Activated T-cell treated with anti-CD3 and anti-CD28 coated beads for 24 hours (primary cell): ENCODE data around the gene KATNAL1.

Experiments
- DNase-seq: peaks from one replicate; pipeline ENCODE4 v3.0.0-alpha.2; 2020; ENCODE audit warnings: low read depth

Gene KATNAL1

GRCh38 chr13:30307194-30307970 is at the start of gene KATNAL1:
KATNAL1 (minus strand) TSS chr13:30307551; CDS start chr13:30283777, 23,774 bp downstream.
- peak; percentile 60 for DNase-seq

GRCh38 chr13:30355839-30356238 is 48.5 kb upstream of the KATNAL1 start:
- no peak for DNase-seq

- no peak for DNase-seq
These were observed 48.0 kb upstream of the KATNAL1 start for GRCh38 chr13:30355384-30355699.

- DNase-seq, result no peak
These were observed 47.4 kb upstream of the KATNAL1 start for GRCh38 chr13:30354493-30355383.

- no peak for DNase-seq
These were observed 46.3 kb upstream of the KATNAL1 start for GRCh38 chr13:30353471-30354215.

- DNase-seq, result no peak
These were observed 45.7 kb upstream of the KATNAL1 start for GRCh38 chr13:30353060-30353459.

- DNase-seq, result no peak
These were observed 44.8 kb upstream of the KATNAL1 start for GRCh38 chr13:30352121-30352520.

GRCh38 chr13:30346789-30347167 is 39.4 kb upstream of the KATNAL1 start:
- DNase-seq, result no peak

GRCh38 chr13:30346153-30346788 is 38.9 kb upstream of the KATNAL1 start:
- peak; percentile 30 for DNase-seq

GRCh38 chr13:30345426-30346100 is 38.2 kb upstream of the KATNAL1 start:
- DNase-seq, result no peak

GRCh38 chr13:30341815-30342570 is 34.6 kb upstream of the KATNAL1 start:
- DNase-seq, result no peak

- DNase-seq, result no peak
These were observed 33.2 kb upstream of the KATNAL1 start for GRCh38 chr13:30340331-30341250.

GRCh38 chr13:30339738-30340330 is 32.5 kb upstream of the KATNAL1 start:
- no peak for DNase-seq

- DNase-seq, result no peak
These were observed 31.6 kb upstream of the KATNAL1 start for GRCh38 chr13:30338952-30339351.

- no peak for DNase-seq
These were observed 31.0 kb upstream of the KATNAL1 start for GRCh38 chr13:30338331-30338851.

- no peak for DNase-seq
These were observed 29.8 kb upstream of the KATNAL1 start for GRCh38 chr13:30337061-30337610.

- DNase-seq, result no peak
These were observed 27.5 kb upstream of the KATNAL1 start for GRCh38 chr13:30334663-30335386.

- DNase-seq, result no peak
These were observed 26.3 kb upstream of the KATNAL1 start for GRCh38 chr13:30333616-30334015.
